ENCODE results near the gene SCTR.

DNA sequence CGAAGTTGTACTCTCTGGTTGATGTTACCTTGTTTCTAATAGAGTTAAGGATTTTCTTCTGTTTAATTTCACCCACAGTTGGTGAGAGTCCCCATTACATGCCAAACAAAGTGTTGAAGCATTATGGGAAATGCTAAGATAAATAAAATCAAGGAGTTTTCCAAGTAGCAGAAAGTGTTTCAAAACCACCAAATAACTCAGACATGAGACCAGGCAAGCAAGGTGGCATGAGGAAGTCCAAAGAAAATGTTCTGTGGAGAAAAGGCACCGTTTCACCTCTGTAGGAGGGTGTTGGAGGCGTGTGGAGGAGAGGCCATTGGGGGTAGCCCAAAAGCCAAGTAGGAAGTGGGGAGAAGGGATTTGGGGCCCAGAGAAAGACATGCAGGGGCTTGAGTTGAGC is 28.6 kb upstream of the SCTR start:
- TF ChIP-seq EP300 (IDR thresholded peaks at IDR 0.05; ENCODE audit: borderline replicate concordance in 1 of 2, low read depth in 2 of 2, low read length in 2 of 2) (no peak), EZH2 (IDR thresholded peaks at IDR 0.05; ENCODE audit: low read depth, low read length, severe bottlenecking) (no peak), BRCA1 (IDR thresholded peaks at IDR 0.05; ENCODE audit: low read depth, low read length) (no peak), CREB1 (IDR thresholded peaks at IDR 0.05) (no peak), GABPA (IDR thresholded peaks at IDR 0.05; ENCODE audit: borderline replicate concordance, insufficient read depth, low read length) (no peak)
- TF ChIP-seq, protein P1, sequence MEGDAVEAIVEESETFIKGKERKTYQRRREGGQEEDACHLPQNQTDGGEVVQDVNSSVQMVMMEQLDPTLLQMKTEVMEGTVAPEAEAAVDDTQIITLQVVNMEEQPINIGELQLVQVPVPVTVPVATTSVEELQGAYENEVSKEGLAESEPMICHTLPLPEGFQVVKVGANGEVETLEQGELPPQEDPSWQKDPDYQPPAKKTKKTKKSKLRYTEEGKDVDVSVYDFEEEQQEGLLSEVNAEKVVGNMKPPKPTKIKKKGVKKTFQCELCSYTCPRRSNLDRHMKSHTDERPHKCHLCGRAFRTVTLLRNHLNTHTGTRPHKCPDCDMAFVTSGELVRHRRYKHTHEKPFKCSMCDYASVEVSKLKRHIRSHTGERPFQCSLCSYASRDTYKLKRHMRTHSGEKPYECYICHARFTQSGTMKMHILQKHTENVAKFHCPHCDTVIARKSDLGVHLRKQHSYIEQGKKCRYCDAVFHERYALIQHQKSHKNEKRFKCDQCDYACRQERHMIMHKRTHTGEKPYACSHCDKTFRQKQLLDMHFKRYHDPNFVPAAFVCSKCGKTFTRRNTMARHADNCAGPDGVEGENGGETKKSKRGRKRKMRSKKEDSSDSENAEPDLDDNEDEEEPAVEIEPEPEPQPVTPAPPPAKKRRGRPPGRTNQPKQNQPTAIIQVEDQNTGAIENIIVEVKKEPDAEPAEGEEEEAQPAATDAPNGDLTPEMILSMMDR (IDR thresholded peaks at IDR 0.05; ENCODE audit: control extremely low read depth in 1 of 3, insufficient read depth in 1 of 3, low read depth in 1 of 3, low read length in 3 of 3): no peak

All from H1 (cell line).